PC-3 (cell line): Measurements from ENCODE around the gene EMILIN1. TPM values are rescaled to one million over a fixed set of nuclear protein-coding genes. Genes with fewer than 3 reads are reported as not detected.

Experiments
- ATAC-seq: fragments of 200-7000 bp; cut with Tn5 transposase; 2 replicates; pipeline ENCODE4 v1.9.1; 2020; ENCODE audit warnings: mild to moderate bottlenecking, moderate library complexity
- BruUV-seq: library from RNA; stranded (reverse); fragments of 400-500 nt; replicated peaks from 2 replicates; lab custom pipeline; 2021; lab: Mats Ljungman, UMichigan
- CTCF ChIA-PET: fragments of 300-600 bp; sonication (Branson Sonifier 250); formaldehyde crosslinking; loops from one replicate; lab custom pipeline; 2022; ENCODE audit warnings: antibody characterized with exemption; lab: Charles Lee
- POLR2A ChIA-PET: fragments of 300-600 bp; sonication (Branson Sonifier 250); formaldehyde crosslinking; loops from one replicate; lab custom pipeline; 2022; ENCODE audit warnings: antibody characterized with exemption; ENCODE audit not compliant: unreplicated experiment; lab: Charles Lee
- DNase-seq: peaks from one replicate; pipeline ENCODE4 v3.0.0-alpha.2; 2015
- H2AFZ ChIP-seq: fragments of 300-600 bp; sonication (generic); 2 replicates; pipeline ENCODE4 v1.6.0; 2016; ENCODE audit warnings: antibody characterized with exemption, low read length
- H3F3A ChIP-seq: fragments of 300-600 bp; sonication (generic); one replicate; pipeline ENCODE4 v1.6.0; 2017; ENCODE audit warnings: antibody characterized with exemption, low read length, control low read depth, mild to moderate bottlenecking; ENCODE audit not compliant: unreplicated experiment
- H3K27ac ChIP-seq: fragments of 300-600 bp; sonication (generic); 2 replicates; pipeline ENCODE4 v1.5.1; 2016; ENCODE audit warnings: mild to moderate bottlenecking, low read length
- H3K27me3 ChIP-seq: fragments of 300-600 bp; sonication (generic); 2 replicates; pipeline ENCODE4 v1.6.1; 2016; ENCODE audit warnings: low read length, mixed read lengths
- H3K36me3 ChIP-seq: fragments of 300-600 bp; sonication (generic); 2 replicates; pipeline ENCODE4 v1.6.1; 2016; ENCODE audit warnings: low read depth, mixed run types, low read length, mixed read lengths
- H3K4me1 ChIP-seq: fragments of 300-600 bp; sonication (generic); 2 replicates; pipeline ENCODE4 v1.5.1; 2016; ENCODE audit warnings: low read length; ENCODE audit not compliant: insufficient read depth
- H3K4me2 ChIP-seq: fragments of 300-600 bp; sonication (generic); 2 replicates; pipeline ENCODE4 v1.6.0; 2016; ENCODE audit warnings: low read length
- H3K4me3 ChIP-seq: fragments of 300-600 bp; sonication (generic); 2 replicates; pipeline ENCODE4 v1.5.1; 2016; ENCODE audit warnings: mild to moderate bottlenecking, low read length, mixed read lengths
- H3K79me2 ChIP-seq: fragments of 300-600 bp; sonication (generic); 2 replicates; pipeline ENCODE4 v1.6.1; 2017; ENCODE audit warnings: low read length, mixed read lengths
- H3K9ac ChIP-seq: fragments of 300-600 bp; sonication (generic); 2 replicates; pipeline ENCODE4 v1.6.0; 2016; ENCODE audit warnings: mild to moderate bottlenecking, low read length
- H3K9me2 ChIP-seq: fragments of 300-600 bp; sonication (generic); replicated peaks from 2 replicates; pipeline ENCODE4 v1.6.1; 2016; ENCODE audit warnings: mixed run types, low read length, mixed read lengths
- H3K9me3 ChIP-seq: fragments of 300-600 bp; sonication (generic); 2 replicates; pipeline ENCODE4 v1.6.1; 2016; ENCODE audit warnings: low read length, mixed read lengths
- H4K20me1 ChIP-seq: fragments of 300-600 bp; sonication (generic); 2 replicates; pipeline ENCODE4 v1.6.1; 2016; ENCODE audit warnings: low read length, mixed read lengths
- CTCF ChIP-seq: fragments of 300-600 bp; sonication (generic); conservative IDR thresholded peaks from 2 replicates; pipeline ENCODE4 v1.5.1; 2017; ENCODE audit warnings: antibody characterized with exemption, low read depth, mild to moderate bottlenecking, low read length
- EZH2 ChIP-seq: fragments of 300-600 bp; sonication (generic); IDR thresholded peaks from one replicate; pipeline ENCODE4 v1.6.1; 2017; ENCODE audit warnings: antibody characterized with exemption, mild to moderate bottlenecking, low read length; ENCODE audit not compliant: unreplicated experiment
- EZH2phosphoT487 ChIP-seq: fragments of 300-600 bp; sonication (generic); IDR thresholded peaks from 2 replicates; pipeline ENCODE4 v1.6.1; 2018; ENCODE audit warnings: mild to moderate bottlenecking, antibody characterized with exemption, low read length, borderline replicate concordance
- intact Hi-C: fragments of 100-400 bp; cut with micrococcal nuclease; formaldehyde crosslinking; loops from 2 replicates; pipeline ENCODE4 v1.9.0; 2023
- total RNA-seq: library from RNA; depleted of rRNA; stranded (reverse); fragments of >200 nt; gene quantifications from 2 replicates; pipeline ENCODE4 v1.2.3, GENCODE V29; 2014

The EMILIN1 gene
- total RNA-seq, 1 experiment from 2014 or later = 0.69 TPM

DNA sequence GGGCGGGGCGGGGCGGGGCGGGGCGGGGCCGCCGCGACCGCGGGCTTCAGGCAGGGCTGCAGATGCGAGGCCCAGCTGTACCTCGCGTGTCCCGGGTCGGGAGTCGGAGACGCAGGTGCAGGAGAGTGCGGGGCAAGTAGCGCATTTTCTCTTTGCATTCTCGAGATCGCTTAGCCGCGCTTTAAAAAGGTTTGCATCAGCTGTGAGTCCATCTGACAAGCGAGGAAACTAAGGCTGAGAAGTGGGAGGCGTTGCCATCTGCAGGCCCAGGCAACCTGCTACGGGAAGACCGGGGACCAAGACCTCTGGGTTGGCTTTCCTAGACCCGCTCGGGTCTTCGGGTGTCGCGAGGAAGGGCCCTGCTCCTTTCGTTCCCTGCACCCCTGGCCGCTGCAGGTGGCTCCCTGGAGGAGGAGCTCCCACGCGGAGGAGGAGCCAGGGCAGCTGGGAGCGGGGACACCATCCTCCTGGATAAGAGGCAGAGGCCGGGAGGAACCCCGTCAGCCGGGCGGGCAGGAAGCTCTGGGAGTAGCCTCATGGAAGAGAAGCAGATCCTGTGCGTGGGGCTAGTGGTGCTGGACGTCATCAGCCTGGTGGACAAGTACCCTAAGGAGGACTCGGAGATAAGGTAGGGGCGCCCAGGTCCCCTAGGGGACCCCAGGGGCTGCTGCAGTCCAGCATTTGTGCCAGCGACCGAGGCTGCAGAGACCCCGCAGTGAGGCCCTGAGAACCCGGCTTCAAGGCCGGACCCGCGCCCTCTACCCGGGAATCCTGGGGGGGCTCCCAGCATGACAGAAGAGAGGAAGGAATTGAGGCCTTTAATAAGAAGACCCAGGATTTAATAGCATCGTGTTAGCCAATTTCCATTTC lies 8.5 kb downstream of the EMILIN1 start, which contains the start of gene KHK:
Gene KHK, plus strand, starts transcription at position 49 of the 870 bp plus-strand sequence. Its CDS starts 488 bp downstream, at position 537.
- BruUV-seq = TSS peak; percentile 63
- Histone ChIP-seq H4K20me1 (no peaks in the 10 kb centered on the region), H3K79me2 (no peaks in the 10 kb centered on the region), H3K4me3 (peak within 1 kb of the TSS; percentile 86), H3K9ac (peak within 1 kb of the TSS; percentile 80), H2AFZ (peak within 1 kb of the TSS; percentile 98), H3K27ac (no peak within 1 kb of the TSS; the same call in 1 of the 2 replicates), H3K4me2 (peak within 1 kb of the TSS; percentile 98), H3F3A (no peaks in the 10 kb centered on the region), H3K9me2 (no peaks in the 10 kb centered on the region), H3K9me3 (no peaks in the 10 kb centered on the region), H3K27me3 (no peaks in the 10 kb centered on the region), H3K36me3 (no peaks in the 10 kb centered on the region), H3K4me1 (peaks cover 14% of the 10 kb centered on the region; the same call in 1 of the 2 replicates)
- ChIA-PET CTCF (interaction anchor here (0.5 to 1.3 kb wide), 3 partner anchors 105 to 206 kb away, joined by 4 to 6 read pairs (median 4); no protein-coding TSS in a partner anchor), POLR2A (interaction anchor here (0.6 to 0.7 kb wide), 3 partner anchors 123 to 217 kb away, joined by 3 to 39 read pairs (median 8); no protein-coding TSS in a partner anchor)
- peak; percentile 44 for DNase-seq
- TF ChIP-seq EZH2phosphoT487 (no peak), CTCF (no peak), EZH2 (no peak)
- peak; percentile 47 for ATAC-seq
- intact Hi-C loops = loop anchor here (1.0 kb wide), 1 partner anchor 55 kb away; the partner anchor contains the start of gene TMEM214

- peak overlapping the region; percentile 98 for H3K4me2 ChIP-seq
- no peak overlapping the region for H2AFZ ChIP-seq
- no peaks in the 10 kb centered on the region for H3K9me2 ChIP-seq
- no peaks in the 10 kb centered on the region for H3K9me3 ChIP-seq
- POLR2A ChIA-PET = interaction anchor here (0.7 kb wide), 1 partner anchor 206 kb away, joined by 39 read pairs; no protein-coding TSS in a partner anchor
- H3K4me1 ChIP-seq = peaks cover 14% of the 10 kb centered on the region; the same call in 1 of the 2 replicates
- no peaks in the 10 kb centered on the region for H4K20me1 ChIP-seq
- H3K9ac ChIP-seq = no peak overlapping the region
- CTCF ChIA-PET = interaction anchor here (0.6 to 1.3 kb wide), 3 partner anchors 9 to 126 kb away, joined by 3 to 6 read pairs (median 4); no protein-coding TSS in a partner anchor
- intact Hi-C loops = no loop called here
- DNase-seq = no peak
- BruUV-seq = no TSS peak
- H3K27ac ChIP-seq = no peak overlapping the region
- TF ChIP-seq EZH2 = no peak
- no peak for TF ChIP-seq EZH2phosphoT487
- TF ChIP-seq CTCF = no peak
- no peak overlapping the region; the same call in 1 of the 2 replicates for H3K4me3 ChIP-seq
- no peaks in the 10 kb centered on the region for H3K27me3 ChIP-seq
- no peaks in the 10 kb centered on the region for H3K36me3 ChIP-seq
- H3K79me2 ChIP-seq = no peaks in the 10 kb centered on the region
- no peaks in the 10 kb centered on the region for H3F3A ChIP-seq
- ATAC-seq = no peak
These were observed 9.5 kb downstream of the EMILIN1 start for GRCh38 chr2:27087823-27088410.
